GM12873 (cell line): Measurements from ENCODE around the gene OPCML.

Experiments
- TF ChIP-seq, protein P1 (sequence below): IDR thresholded peaks from 2 replicates; pipeline ENCODE4 v1.5.1; 2012; ENCODE audit warnings: low read depth, mild to moderate bottlenecking, moderate library complexity, low read length, control low read depth; ENCODE audit not compliant: insufficient read depth; ENCODE audit errors: missing control alignments

The OPCML gene

DNA sequence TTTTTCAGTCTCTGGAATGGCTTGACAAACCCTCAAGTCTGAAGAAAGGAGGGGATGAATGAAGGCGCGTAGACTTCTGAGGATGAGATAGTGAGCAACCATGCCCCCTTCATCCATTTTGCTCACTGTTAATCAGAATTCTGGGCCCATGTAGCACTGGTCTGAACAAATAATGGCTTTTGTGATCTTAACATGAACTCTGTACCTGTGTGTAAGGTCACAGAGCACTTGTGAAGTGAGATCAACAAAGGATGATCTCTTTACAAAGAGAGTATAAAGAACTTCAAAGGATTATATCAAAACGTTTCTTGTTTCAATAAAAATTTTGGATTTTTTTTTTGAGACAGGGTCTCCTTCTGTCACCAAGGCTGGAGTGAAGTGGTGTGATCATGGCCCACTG lies 976.7 kb downstream of the OPCML start:
- TF ChIP-seq, protein P1, sequence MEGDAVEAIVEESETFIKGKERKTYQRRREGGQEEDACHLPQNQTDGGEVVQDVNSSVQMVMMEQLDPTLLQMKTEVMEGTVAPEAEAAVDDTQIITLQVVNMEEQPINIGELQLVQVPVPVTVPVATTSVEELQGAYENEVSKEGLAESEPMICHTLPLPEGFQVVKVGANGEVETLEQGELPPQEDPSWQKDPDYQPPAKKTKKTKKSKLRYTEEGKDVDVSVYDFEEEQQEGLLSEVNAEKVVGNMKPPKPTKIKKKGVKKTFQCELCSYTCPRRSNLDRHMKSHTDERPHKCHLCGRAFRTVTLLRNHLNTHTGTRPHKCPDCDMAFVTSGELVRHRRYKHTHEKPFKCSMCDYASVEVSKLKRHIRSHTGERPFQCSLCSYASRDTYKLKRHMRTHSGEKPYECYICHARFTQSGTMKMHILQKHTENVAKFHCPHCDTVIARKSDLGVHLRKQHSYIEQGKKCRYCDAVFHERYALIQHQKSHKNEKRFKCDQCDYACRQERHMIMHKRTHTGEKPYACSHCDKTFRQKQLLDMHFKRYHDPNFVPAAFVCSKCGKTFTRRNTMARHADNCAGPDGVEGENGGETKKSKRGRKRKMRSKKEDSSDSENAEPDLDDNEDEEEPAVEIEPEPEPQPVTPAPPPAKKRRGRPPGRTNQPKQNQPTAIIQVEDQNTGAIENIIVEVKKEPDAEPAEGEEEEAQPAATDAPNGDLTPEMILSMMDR: no peak

DNA sequence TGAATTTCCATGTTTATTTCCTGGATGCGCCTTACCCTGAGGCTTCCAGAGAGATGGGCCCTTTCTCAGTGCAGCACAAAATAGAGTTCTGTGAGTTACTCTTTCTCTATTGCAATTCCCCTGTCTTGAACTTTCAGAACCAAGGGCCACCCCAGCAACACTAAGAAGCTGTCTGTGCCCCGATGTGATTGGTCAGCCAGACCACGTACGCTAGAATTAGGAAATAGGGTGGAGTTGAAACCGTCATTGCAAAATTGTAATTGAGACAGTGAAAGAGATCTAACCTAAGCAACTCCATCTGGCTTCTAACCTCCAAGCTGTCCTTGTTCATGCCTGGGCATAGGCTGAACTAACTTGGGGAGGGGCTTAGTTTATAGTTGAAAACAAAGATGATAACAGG lies 981.3 kb downstream of the OPCML start:
- TF ChIP-seq, protein P1: no peak

DNA sequence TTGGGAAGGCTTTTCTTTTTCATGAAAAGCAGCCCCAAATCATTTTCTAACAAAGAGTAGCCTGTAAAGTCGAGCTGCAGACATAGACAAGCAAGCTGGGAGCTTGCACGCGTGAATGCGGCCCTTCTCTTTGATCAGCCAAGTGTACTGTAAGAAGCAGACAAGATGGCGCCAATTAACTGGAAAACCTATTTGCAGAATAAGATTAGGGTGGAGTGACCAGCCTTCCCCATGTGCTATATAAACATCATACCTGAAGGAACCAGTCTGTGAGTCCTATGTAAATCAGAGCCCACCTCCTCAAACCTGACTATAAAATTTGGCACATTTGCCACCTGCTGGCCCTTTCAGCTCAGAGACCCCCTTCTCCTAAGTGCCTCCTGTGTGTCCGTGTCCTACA lies 982.7 kb downstream of the OPCML start:
- TF ChIP-seq, protein P1: no peak

DNA sequence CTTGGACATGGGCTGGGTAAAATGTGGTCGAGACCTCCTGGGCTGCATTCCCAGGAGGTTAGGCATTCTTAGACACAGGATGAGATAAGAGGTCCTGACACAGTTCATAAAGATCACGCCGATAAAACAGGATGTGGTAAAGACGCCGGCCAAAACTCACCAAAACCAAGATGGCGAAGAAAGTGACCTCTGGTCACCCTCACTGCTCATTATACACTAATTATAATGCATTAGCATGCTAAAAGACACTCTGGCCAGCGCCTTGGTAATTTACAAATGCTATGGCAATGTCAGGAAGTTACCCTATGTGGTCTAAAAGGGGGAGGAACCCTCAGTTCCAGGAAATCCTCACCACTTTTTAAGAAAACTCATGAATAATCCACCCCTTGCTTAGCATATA lies 983.3 kb downstream of the OPCML start:
- TF ChIP-seq, protein P1: no peak

DNA sequence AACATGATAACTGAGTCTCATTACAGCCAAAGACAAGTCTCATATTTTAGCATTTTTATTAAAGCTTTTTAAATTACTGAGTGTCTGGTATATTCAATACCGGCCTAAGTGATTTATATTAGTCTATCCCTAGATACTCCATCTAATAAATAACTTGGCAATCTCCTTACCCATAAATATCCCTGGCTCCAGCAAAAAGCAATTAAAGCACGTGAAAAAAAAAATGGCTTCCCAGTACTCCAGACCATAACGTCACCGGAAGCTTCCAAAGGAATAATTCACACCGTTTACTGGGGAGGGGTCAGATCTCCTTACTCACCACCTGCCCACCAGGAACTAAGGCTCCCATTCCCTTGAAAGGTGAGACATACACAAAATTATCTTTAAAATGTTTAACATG lies 988.3 kb downstream of the OPCML start:
- TF ChIP-seq, protein P1: no peak

DNA sequence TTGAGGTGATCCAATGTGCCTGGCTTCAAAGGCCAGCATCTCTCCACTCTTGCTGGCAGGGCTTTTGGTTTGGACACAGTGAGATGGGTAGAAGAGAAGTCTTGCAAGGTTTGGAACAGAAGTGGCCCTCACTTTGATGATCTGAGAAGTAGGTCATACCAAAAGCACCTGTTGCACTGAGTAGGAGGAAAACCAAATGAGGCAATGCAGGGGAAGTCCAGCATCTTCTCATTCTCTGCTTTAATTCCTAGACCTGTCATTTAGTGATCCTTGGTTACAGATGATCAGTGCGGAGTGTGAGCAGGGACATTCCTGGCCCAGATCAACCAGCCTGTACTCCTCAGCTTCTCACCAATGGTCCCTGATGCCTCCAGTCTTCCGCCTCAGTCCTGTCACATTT lies 990.5 kb downstream of the OPCML start:
- TF ChIP-seq, protein P1: no peak

DNA sequence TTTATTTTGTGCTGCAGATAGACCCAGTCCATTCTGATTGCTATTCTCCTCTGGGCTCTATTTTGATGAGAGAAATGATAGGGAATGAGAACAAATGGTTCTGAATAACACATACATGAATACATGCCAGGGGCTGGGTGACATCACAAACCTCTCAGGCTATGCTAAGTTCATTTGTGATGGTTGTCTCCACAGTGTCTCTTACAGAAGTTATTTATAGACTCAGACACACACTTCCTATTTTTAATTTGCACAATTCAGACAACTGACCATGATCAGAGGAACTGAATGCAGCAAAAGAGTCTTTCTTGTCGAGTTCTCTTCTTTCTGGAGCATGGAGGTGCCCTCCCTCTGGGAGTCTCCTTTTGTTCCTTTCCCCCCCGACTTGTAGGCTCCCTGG lies 991.7 kb downstream of the OPCML start:
- TF ChIP-seq, protein P1: no peak
